HUES6 (cell line): ENCODE data around the gene ATP2A3.

Experiments used
- H3K27ac ChIP-seq: 2 replicates; pipeline ENCODE4 v1.7.0; 2013; ENCODE audit warnings: low read depth, mild to moderate bottlenecking, low read length, inconsistent platforms
- H3K27me3 ChIP-seq: 2 replicates; pipeline ENCODE4 v1.6.1; 2013; ENCODE audit warnings: low read length; ENCODE audit not compliant: control insufficient read depth, insufficient read depth
- H3K36me3 ChIP-seq: 2 replicates; pipeline ENCODE4 v1.6.1; 2013; ENCODE audit warnings: low read length; ENCODE audit not compliant: control insufficient read depth, insufficient read depth
- H3K4me1 ChIP-seq: 2 replicates; pipeline ENCODE4 v1.6.1; 2013; ENCODE audit warnings: low read length; ENCODE audit not compliant: control insufficient read depth, insufficient read depth
- H3K4me3 ChIP-seq: 2 replicates; pipeline ENCODE4 v1.5.1; 2013; ENCODE audit warnings: low read depth, low read length
- H3K9ac ChIP-seq: one replicate; pipeline ENCODE4 v1.6.1; 2013; ENCODE audit warnings: mild to moderate bottlenecking, low read length
- H3K9me3 ChIP-seq: 2 replicates; pipeline ENCODE4 v1.6.1; 2013; ENCODE audit warnings: low read depth, low read length; ENCODE audit not compliant: control insufficient read depth, insufficient read depth

Gene ATP2A3

GRCh38 chr17:3981455-3981854 lies 17.2 kb upstream of the ATP2A3 start:
- Histone ChIP-seq H3K27ac (no peak overlapping the region), H3K9me3 (0 out of 2 replicates have a peak, but pooled peaks cover 3% of the 10 kb centered on the region), H3K27me3 (no peaks in the 10 kb centered on the region), H3K9ac (no peak overlapping the region), H3K4me1 (peaks cover 39% of the 10 kb centered on the region), H3K36me3 (no peaks in the 10 kb centered on the region), H3K4me3 (peak overlapping the region; percentile 24)

GRCh38 chr17:3980381-3981014 lies 16.3 kb upstream of the ATP2A3 start:
- no peak overlapping the region for H3K4me3 ChIP-seq
- H3K9ac ChIP-seq, result no peak overlapping the region
- H3K36me3 ChIP-seq, result no peaks in the 10 kb centered on the region
- H3K4me1 ChIP-seq, result peaks cover 46% of the 10 kb centered on the region
- H3K9me3 ChIP-seq, result peaks cover 7% of the 10 kb centered on the region; the same call in 1 of the 2 replicates
- H3K27ac ChIP-seq, result no peak overlapping the region
- no peaks in the 10 kb centered on the region for H3K27me3 ChIP-seq

- Histone ChIP-seq H3K27ac (no peak overlapping the region), H3K36me3 (no peaks in the 10 kb centered on the region), H3K27me3 (no peaks in the 10 kb centered on the region), H3K4me1 (peaks cover 46% of the 10 kb centered on the region), H3K9ac (no peak overlapping the region), H3K9me3 (peaks cover 14% of the 10 kb centered on the region), H3K4me3 (no peak overlapping the region)
Measured at GRCh38 chr17:3979290-3979611, 15.0 kb upstream of the ATP2A3 start.

GRCh38 chr17:3978421-3979289 lies 14.4 kb upstream of the ATP2A3 start:
- Histone ChIP-seq H3K27me3 (no peaks in the 10 kb centered on the region), H3K9me3 (peaks cover 14% of the 10 kb centered on the region), H3K4me3 (no peak overlapping the region), H3K4me1 (peaks cover 41% of the 10 kb centered on the region), H3K9ac (no peak overlapping the region), H3K27ac (no peak overlapping the region), H3K36me3 (no peaks in the 10 kb centered on the region)

- Histone ChIP-seq H3K9ac (no peak overlapping the region), H3K4me3 (no peak overlapping the region), H3K36me3 (no peaks in the 10 kb centered on the region), H3K4me1 (peaks cover 41% of the 10 kb centered on the region), H3K27ac (no peak overlapping the region), H3K27me3 (no peaks in the 10 kb centered on the region), H3K9me3 (peaks cover 14% of the 10 kb centered on the region)
Measured at GRCh38 chr17:3977387-3977786, 13.2 kb upstream of the ATP2A3 start.

- Histone ChIP-seq H3K4me1 (peaks cover 34% of the 10 kb centered on the region), H3K27ac (no peak overlapping the region), H3K9ac (no peak overlapping the region), H3K36me3 (no peaks in the 10 kb centered on the region), H3K9me3 (peaks cover 14% of the 10 kb centered on the region), H3K27me3 (no peaks in the 10 kb centered on the region), H3K4me3 (no peak overlapping the region)
Measured at GRCh38 chr17:3976675-3977171, 12.5 kb upstream of the ATP2A3 start.

GRCh38 chr17:3974980-3975379 lies 10.7 kb upstream of the ATP2A3 start:
- Histone ChIP-seq H3K36me3 (no peaks in the 10 kb centered on the region), H3K27me3 (no peaks in the 10 kb centered on the region), H3K27ac (no peak overlapping the region)

GRCh38 chr17:3974138-3974687 lies 10.0 kb upstream of the ATP2A3 start:
- Histone ChIP-seq H3K9me3 (peaks cover 14% of the 10 kb centered on the region), H3K36me3 (no peaks in the 10 kb centered on the region), H3K27me3 (no peaks in the 10 kb centered on the region), H3K4me3 (no peak overlapping the region), H3K4me1 (peaks cover 19% of the 10 kb centered on the region), H3K27ac (no peak overlapping the region), H3K9ac (no peak overlapping the region)

More at GRCh38 chr17:3974980-3975379, 10.7 kb upstream of the ATP2A3 start:
- peaks cover 19% of the 10 kb centered on the region for H3K4me1 ChIP-seq
- peaks cover 14% of the 10 kb centered on the region for H3K9me3 ChIP-seq
- H3K9ac ChIP-seq, result no peak overlapping the region
- H3K4me3 ChIP-seq, result no peak overlapping the region

- Histone ChIP-seq H3K27me3 (no peaks in the 10 kb centered on the region), H3K9me3 (peaks cover 14% of the 10 kb centered on the region), H3K4me3 (no peak overlapping the region), H3K4me1 (peaks cover 19% of the 10 kb centered on the region), H3K9ac (no peak overlapping the region), H3K27ac (no peak overlapping the region), H3K36me3 (no peaks in the 10 kb centered on the region)
Measured at GRCh38 chr17:3973495-3974137, 9.4 kb upstream of the ATP2A3 start.

GRCh38 chr17:3972931-3973330 lies 8.7 kb upstream of the ATP2A3 start:
- Histone ChIP-seq H3K36me3 (no peaks in the 10 kb centered on the region), H3K9me3 (peaks cover 14% of the 10 kb centered on the region), H3K27ac (no peak overlapping the region), H3K9ac (no peak overlapping the region), H3K27me3 (no peaks in the 10 kb centered on the region), H3K4me1 (peaks cover 19% of the 10 kb centered on the region), H3K4me3 (no peak overlapping the region)
